Left cardiac atrium (tissue), 4 donors: Measurements from ENCODE around the gene HUS1. TPM values are rescaled to one million over a fixed set of nuclear protein-coding genes. Genes with fewer than 3 reads are reported as not detected.
"Not testable (repeated sequence)": the region's sequence is repeated elsewhere in the genome, so short reads cannot be mapped to it uniquely, and the experiment has no call there.

ENCODE experiments used
- ATAC-seq, 2 donors: fragments of 200-7000 bp; cut with Tn5 transposase; one replicate each; pipeline ENCODE4 v1.9.1; 2020; ENCODE audit warnings: mild to moderate bottlenecking in 2 of 2, moderate library complexity in 2 of 2
- DNase-seq: peaks from one replicate; pipeline ENCODE4 v3.0.0-alpha.2; 2020
- intact Hi-C, 2 donors: fragments of 100-400 bp; cut with DNase I; formaldehyde crosslinking; loops; one replicate each; pipeline versions ENCODE4 v1.14.1 to v1.15.1; 2022 to 2023
- long read RNA-seq: library from polyadenylated mRNA; unstranded; transcript quantifications from one replicate; pipeline ENCODE4 v2.0.0, GENCODE V29; 2021
- total RNA-seq, 2 donors: library from RNA; stranded (reverse); fragmentation: NEBNext Ultra II Directional; extraction: Animal tissue kit (Norgen Biotek cat#: 25700); gene quantifications; one replicate each; pipeline ENCODE4 v1.2.1, GENCODE V29; 2021
- donor health status: DM: no; HTN: yes; CAD: no.
- donor health status: DM: no; HTN: yes; CAD: no; lungs with severe emphysema.
- donor health status: DM: yes; HTN: yes; CAD: no.
- donor health status: Dilated cardiomyopathy.

Gene HUS1
- total RNA-seq = 10 to 100 TPM; 27.2 to 28.4 TPM
- long read RNA-seq, partial matches to known transcripts = 0 of 12 reads
- long read RNA-seq, other reads (novel, unspliced or antisense) = 7 of 12 reads

GRCh38 chr7:47979145-47979831 is at the start of gene HUS1:
Gene HUS1 (minus strand): TSS chr7:47979615. CDS start chr7:47979519, 96 bp downstream.
- intact Hi-C loops = no loop called here
- ATAC-seq (peak; percentile 99), DNase-seq (peak; percentile 94)

DNA sequence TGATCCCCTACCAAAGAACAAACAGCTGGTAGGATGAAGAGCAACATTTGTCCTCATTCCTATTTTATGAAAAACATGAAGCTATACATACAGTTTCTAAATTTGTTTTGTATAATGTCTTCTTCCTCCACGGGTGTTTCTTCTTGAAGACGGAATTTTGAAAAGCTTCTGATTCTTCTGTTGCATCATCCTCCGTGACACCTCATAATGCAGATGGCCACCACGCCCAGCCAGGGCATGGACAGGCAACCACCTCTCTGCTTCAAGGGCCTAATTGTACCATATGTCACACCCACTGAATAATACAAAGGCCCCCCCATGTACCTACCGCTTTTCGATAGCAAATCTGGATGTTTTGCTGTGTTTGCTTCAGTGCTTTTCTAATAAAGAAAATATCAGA is 49.5 kb upstream of the HUS1 start, which contains the start of gene SUN3:
Gene SUN3 (minus strand): TSS at position 170 of the 400 bp plus-strand sequence. CDS start 169 bp downstream, at position 1.
- intact Hi-C loops = no loop called here
- DNase-seq (no peak), ATAC-seq (no peak)

- intact Hi-C loops = no loop called here
- ATAC-seq (no peak), DNase-seq (no peak)
Observed at GRCh38 chr7:48025624-48026023, 46.2 kb upstream of the HUS1 start.

- ATAC-seq = no peak
- intact Hi-C loops = no loop called here
- DNase-seq = no peak
Observed at GRCh38 chr7:48017674-48018073, 38.3 kb upstream of the HUS1 start.

DNA sequence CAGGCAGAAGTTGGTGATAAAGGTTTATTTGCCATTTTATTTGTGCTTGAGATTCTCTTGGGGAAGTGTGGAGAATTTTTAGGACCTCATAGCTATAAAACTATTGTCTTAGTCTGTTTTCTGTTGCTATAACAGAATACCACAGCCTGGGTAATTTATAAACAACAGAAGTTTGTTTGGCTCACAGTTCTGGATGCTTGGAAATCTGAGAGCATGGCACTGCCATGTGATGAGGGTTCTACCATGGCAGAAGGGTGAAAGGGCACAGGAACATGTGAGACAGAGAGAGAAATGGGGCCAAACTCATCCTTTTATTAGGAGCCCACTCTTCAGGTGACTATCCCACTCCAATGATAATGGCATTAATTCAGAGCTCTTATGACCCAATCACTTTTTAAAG is 37.2 kb upstream of the HUS1 start:
- ATAC-seq (no peak), DNase-seq (no peak)
- intact Hi-C loops = no loop called here

DNA sequence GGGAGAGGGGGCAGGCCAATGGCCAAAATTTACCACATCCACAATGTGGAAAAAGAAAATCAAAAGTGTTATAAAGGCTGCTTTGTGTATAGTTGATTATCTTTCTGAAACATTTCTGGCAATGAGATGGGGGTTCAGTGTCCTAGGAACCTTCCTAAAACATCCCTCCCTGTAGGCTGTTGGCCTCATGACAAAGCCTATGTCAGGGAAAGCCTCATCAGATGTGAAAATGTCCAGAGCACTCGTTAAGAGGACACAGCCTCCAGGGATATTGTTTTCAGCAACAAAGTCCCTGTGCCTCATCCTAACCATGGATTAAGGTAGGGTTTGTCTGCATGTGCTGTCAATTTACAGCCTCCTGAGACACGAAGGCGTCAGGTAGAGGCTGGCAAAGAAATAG is 32.5 kb upstream of the HUS1 start:
- intact Hi-C loops = no loop called here
- ATAC-seq (no peak), DNase-seq (no peak)

DNA sequence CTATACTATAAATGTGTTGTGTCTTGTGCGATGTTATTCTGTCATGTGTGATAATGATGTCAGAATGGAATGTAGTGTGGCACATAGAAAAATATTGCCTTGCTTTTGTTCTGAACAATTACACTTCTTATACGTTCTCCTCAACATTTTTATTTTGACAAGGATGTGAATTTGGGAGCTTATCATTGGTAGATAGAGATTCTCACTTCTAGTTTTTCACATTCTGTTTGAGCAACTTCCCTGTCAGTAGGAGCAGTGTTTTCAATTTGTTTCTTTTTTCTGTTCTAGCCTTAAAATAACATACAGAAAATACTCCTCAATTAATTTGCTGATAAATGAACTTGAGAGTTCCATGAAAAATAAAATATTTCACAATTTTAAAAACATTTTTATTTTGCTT is 31.9 kb upstream of the HUS1 start:
- intact Hi-C loops = no loop called here
- no peak for DNase-seq
- no peak for ATAC-seq

DNA sequence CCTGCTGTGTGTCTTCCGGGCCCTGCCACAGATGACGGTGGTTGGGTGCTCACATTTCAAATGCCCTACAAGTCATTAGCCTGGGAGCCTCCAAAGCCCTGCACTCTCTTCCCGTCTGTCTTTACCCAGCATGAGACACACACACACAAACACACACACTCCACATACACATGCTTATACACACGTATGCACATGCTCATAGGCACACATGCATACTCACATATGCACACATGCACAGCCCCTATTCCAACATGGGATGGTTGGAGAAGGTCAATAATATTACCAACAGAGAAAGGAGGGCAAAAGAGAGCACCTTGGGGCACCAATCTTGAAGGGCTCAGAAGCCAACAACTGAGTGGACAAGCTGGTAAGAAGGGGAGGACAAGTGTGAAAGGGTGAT is 30.5 kb upstream of the HUS1 start:
- no peak for ATAC-seq
- intact Hi-C loops = no loop called here
- no peak for DNase-seq

DNA sequence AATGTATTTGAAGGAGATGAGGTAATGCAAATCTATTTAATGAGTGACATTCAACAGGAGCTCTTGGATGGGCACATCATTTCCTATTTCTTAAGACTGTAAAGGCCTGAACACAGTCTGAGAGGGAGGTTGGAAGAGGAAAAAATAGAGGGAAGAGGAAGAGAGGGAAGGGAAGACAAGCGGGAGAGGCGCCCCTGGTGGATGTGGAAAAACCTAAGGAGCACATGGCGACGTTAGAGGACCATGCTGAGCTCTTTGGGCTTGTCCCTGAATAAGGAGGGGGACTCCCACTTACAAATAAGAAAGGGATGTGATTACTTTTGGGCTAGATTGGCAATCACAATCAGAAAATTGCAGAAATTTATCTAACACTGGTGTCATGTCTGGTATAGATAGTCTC is 29.8 kb upstream of the HUS1 start:
- ATAC-seq (no peak), DNase-seq (no peak)
- intact Hi-C loops = no loop called here

- intact Hi-C loops = no loop called here
- DNase-seq (no peak), ATAC-seq (no peak)
Observed at GRCh38 chr7:48006866-48007265, 27.5 kb upstream of the HUS1 start.

- DNase-seq (no peak), ATAC-seq (no peak)
- intact Hi-C loops = no loop called here
Observed at GRCh38 chr7:48004638-48005037, 25.2 kb upstream of the HUS1 start.

- DNase-seq (no peak), ATAC-seq (no peak)
- intact Hi-C loops = no loop called here
Observed at GRCh38 chr7:48004032-48004431, 24.6 kb upstream of the HUS1 start.

DNA sequence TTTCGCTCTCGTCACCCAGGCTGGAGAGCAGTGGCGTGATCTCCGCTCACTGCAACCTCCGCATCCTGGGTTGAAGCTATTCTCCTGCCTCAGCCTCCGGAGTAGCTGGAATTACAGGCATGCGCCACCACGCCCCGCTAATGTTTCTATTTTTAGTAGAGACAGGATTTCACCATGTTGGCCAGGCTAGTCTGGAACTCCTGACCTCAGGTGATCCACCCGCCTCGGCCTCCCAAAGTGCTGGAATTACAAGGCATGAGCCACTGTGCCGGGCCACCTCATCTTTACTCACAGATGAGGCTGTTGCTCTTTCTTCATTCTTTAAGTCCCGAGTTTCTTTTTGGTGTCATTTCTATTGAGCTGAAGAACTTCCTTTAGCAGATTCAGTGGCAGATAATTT is 20.7 kb upstream of the HUS1 start:
- ATAC-seq, intact Hi-C loops, DNase-seq: not testable (repeated sequence)

DNA sequence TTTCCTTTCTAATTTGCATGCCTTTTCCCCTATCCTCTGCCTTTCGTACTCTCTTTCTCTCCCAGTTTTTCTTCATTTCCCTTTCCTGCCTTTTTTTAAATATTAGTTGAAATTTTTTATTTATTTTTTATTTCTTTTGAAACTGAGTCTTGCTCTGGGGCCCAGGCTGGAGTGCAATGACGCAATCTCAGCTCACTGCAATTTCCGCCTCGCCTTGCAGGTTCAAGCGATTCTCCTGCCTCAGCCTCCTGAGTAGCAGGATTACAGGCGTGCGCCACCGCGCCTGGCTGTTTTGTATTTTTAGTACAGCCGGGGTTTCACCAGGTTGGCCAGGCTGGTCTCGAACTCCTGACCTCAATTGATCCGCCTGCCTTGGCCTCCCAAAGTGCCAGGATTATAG is 20.0 kb upstream of the HUS1 start:
- DNase-seq (no peak), ATAC-seq (no peak)
- intact Hi-C loops = no loop called here

DNA sequence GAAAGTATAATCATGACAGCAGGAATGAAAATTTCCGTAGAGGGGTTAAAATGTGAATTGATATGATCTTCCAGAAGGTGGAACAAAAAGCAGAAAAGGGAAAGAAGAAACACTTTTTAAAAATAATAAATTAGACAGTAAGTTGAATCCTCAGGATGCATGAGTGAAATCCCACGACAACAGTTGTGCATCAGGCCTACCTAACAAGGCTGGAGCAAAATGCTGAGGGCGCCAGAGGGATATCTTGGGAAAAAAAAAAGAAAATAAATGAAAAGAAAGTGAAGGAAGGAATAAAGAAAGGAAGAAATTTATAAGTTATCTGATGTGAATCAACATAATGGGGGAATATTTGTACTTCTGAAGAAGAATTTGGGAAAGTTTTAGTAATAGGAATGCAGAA is 13.0 kb upstream of the HUS1 start:
- ATAC-seq = no peak
- no peak for DNase-seq
- intact Hi-C loops = loop anchor here in 1 of 2 donors (5.0 kb wide), 1 partner anchor 120 kb away; no protein-coding TSS in a partner anchor

- ATAC-seq (peak; percentile 99 to 100), DNase-seq (peak; percentile 91)
- intact Hi-C loops = loop anchor here (1.0 to 5.0 kb wide), 2 partner anchors 118 to 120 kb away; no protein-coding TSS in a partner anchor
Observed at GRCh38 chr7:47991741-47992311, 12.4 kb upstream of the HUS1 start.

DNA sequence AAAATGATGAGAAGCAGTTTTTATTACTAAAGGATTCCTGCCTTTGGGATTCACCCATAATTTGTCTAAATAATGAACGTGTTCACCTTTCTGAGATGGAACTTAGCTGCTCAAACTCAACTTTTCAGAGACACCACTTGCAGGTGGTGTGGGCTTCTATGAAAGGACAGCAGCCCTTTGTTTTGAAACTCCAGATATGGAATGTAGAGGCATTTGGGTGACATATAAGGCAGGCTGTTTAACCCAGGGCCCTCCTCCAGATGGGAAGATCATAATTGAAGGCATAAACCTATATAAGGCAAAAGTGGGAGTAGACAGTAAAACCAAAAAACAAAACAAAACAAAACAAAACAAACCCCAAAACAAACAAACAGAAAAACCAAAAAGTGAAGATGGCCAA is 11.9 kb upstream of the HUS1 start:
- ATAC-seq (no peak), DNase-seq (no peak)
- intact Hi-C loops = loop anchor here (1.0 to 5.0 kb wide), 2 partner anchors 119 to 121 kb away; no protein-coding TSS in a partner anchor

DNA sequence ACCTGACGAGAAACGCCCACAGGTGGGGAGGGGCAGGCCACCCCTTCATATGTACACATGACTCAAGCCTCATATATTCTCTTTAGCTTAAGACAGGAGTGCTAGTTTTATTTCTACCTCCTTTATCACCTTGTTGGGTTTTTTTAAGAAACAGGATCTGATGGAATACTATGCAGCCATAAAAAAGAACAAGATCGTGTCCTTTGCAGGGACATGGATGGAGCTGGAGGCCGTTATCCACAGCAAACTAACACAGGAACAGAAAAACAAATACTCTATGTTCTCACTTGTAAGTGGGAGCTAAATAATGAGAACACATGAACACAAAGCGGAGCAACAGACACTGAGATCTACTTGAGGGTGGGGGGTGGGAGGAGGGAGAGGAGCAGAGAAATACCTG is 11.2 kb upstream of the HUS1 start:
- DNase-seq (no peak), ATAC-seq (no peak)
- intact Hi-C loops = loop anchor here in 1 of 2 donors (5.0 kb wide), 1 partner anchor 122 kb away; no protein-coding TSS in a partner anchor

- intact Hi-C loops = loop anchor here in 1 of 2 donors (5.0 kb wide), 1 partner anchor 122 kb away; no protein-coding TSS in a partner anchor
- DNase-seq, ATAC-seq: not testable (repeated sequence)
Observed at GRCh38 chr7:47989607-47990400, 10.4 kb upstream of the HUS1 start.
